WTC11 (cell line): ENCODE results near the gene AQP12A. TPM values are rescaled to one million over a fixed set of nuclear protein-coding genes. Genes with fewer than 3 reads are reported as not detected.

Experiments
- ATAC-seq: fragments of 200-7000 bp; cut with Tn5 transposase; 2 replicates; pipeline ENCODE4 v1.10.0; 2021; ENCODE audit warnings: mild to moderate bottlenecking, moderate library complexity
- CTCF ChIA-PET: fragments of 300-600 bp; sonication (Branson Sonifier 250); formaldehyde crosslinking; loops from one replicate; lab custom pipeline; 2021; ENCODE audit warnings: antibody characterized with exemption; lab: Charles Lee
- POLR2A ChIA-PET: fragments of 350-600 bp; sonication (Branson Sonifier 250); formaldehyde crosslinking; loops from one replicate; lab custom pipeline; 2021; ENCODE audit warnings: antibody characterized with exemption; lab: Charles Lee
- DNase-seq: peaks from one replicate; pipeline ENCODE4 v3.0.0; 2021; ENCODE audit warnings: low spot score
- H3K27ac Mint-ChIP-seq: 2 replicates; pipeline ENCODE4 v1.8.0; 2021; ENCODE audit warnings: mixed read lengths
- H3K27me3 Mint-ChIP-seq: 2 replicates; pipeline ENCODE4 v1.8.0; 2021; ENCODE audit warnings: low read depth, mild to moderate bottlenecking, moderate library complexity, mixed read lengths
- H3K36me3 Mint-ChIP-seq: 2 replicates; pipeline ENCODE4 v1.8.0; 2021; ENCODE audit warnings: mixed read lengths
- H3K4me1 Mint-ChIP-seq: 2 replicates; pipeline ENCODE4 v1.8.0; 2022; ENCODE audit warnings: mixed read lengths
- H3K4me3 Mint-ChIP-seq: 2 replicates; pipeline ENCODE4 v1.8.0; 2021; ENCODE audit warnings: mild to moderate bottlenecking, moderate library complexity, mixed read lengths
- H3K9me3 Mint-ChIP-seq: 2 replicates; pipeline ENCODE4 v1.8.0; 2021; ENCODE audit warnings: mixed read lengths
- ATF3 ChIP-seq: sonication (generic); formaldehyde crosslinking; conservative IDR thresholded peaks from 2 replicates; pipeline ENCODE4 v1.8.1; 2022; ENCODE audit warnings: mild to moderate bottlenecking, missing genetic modification reagents
- ATF6 ChIP-seq: sonication (generic); formaldehyde crosslinking; IDR thresholded peaks from 2 replicates; pipeline ENCODE4 v1.8.1; 2023; ENCODE audit warnings: mild to moderate bottlenecking, missing genetic modification reagents
- CREB1 ChIP-seq: sonication (generic); formaldehyde crosslinking; IDR thresholded peaks from 2 replicates; pipeline ENCODE4 v1.8.0; 2023; ENCODE audit warnings: mild to moderate bottlenecking, missing genetic modification reagents
- ESRRA ChIP-seq: sonication (generic); formaldehyde crosslinking; IDR thresholded peaks from 2 replicates; pipeline ENCODE4 v1.8.1; 2022; ENCODE audit warnings: mild to moderate bottlenecking, missing genetic modification reagents, borderline replicate concordance
- PRDM15 ChIP-seq: sonication (generic); formaldehyde crosslinking; IDR thresholded peaks from 2 replicates; pipeline ENCODE4 v1.8.0; 2022; ENCODE audit warnings: missing genetic modification reagents
- PREB ChIP-seq: sonication (generic); formaldehyde crosslinking; IDR thresholded peaks from 2 replicates; pipeline ENCODE4 v1.8.1; 2022; ENCODE audit warnings: mild to moderate bottlenecking, missing genetic modification reagents, moderate library complexity, borderline replicate concordance
- PRRX2 ChIP-seq: fragments of 250-450 bp; sonication (Bioruptor Pico); IDR thresholded peaks from 2 replicates; pipeline ENCODE4 v1.8.0; 2021; ENCODE audit warnings: mild to moderate bottlenecking
- SMAD3 ChIP-seq: sonication (generic); formaldehyde crosslinking; IDR thresholded peaks from 2 replicates; pipeline ENCODE4 v1.8.0; 2022; ENCODE audit warnings: missing genetic modification reagents, mild to moderate bottlenecking, borderline replicate concordance
- TEAD1 ChIP-seq: sonication (generic); formaldehyde crosslinking; IDR thresholded peaks from 2 replicates; pipeline ENCODE4 v1.8.0; 2022; ENCODE audit warnings: mild to moderate bottlenecking, missing genetic modification reagents
- ZNF423 ChIP-seq: fragments of 250-450 bp; sonication (Bioruptor Pico); IDR thresholded peaks from 2 replicates; pipeline ENCODE4 v2.1.2; 2022; ENCODE audit warnings: mild to moderate bottlenecking, moderate library complexity
- ZNF512 ChIP-seq: sonication (generic); formaldehyde crosslinking; IDR thresholded peaks from 2 replicates; pipeline ENCODE4 v1.8.1; 2022; ENCODE audit warnings: missing genetic modification reagents, borderline replicate concordance
- ZSCAN18 ChIP-seq: fragments of 250-450 bp; sonication (Bioruptor Pico); IDR thresholded peaks from 2 replicates; pipeline ENCODE4 v2.1.2; 2022; ENCODE audit warnings: mild to moderate bottlenecking, moderate library complexity
- total RNA-seq: library from RNA; stranded (reverse); gene quantifications from 3 replicates; pipeline ENCODE4 v1.2.3, GENCODE V29; 2021
- TF ChIP-seq, protein P1 (sequence below): sonication (generic); formaldehyde crosslinking; IDR thresholded peaks from 2 replicates; pipeline ENCODE4 v1.8.0; 2022; ENCODE audit warnings: mild to moderate bottlenecking, missing genetic modification reagents

AQP12A gene
- total RNA-seq, 1 experiment from 2014 or later, result not detected

DNA sequence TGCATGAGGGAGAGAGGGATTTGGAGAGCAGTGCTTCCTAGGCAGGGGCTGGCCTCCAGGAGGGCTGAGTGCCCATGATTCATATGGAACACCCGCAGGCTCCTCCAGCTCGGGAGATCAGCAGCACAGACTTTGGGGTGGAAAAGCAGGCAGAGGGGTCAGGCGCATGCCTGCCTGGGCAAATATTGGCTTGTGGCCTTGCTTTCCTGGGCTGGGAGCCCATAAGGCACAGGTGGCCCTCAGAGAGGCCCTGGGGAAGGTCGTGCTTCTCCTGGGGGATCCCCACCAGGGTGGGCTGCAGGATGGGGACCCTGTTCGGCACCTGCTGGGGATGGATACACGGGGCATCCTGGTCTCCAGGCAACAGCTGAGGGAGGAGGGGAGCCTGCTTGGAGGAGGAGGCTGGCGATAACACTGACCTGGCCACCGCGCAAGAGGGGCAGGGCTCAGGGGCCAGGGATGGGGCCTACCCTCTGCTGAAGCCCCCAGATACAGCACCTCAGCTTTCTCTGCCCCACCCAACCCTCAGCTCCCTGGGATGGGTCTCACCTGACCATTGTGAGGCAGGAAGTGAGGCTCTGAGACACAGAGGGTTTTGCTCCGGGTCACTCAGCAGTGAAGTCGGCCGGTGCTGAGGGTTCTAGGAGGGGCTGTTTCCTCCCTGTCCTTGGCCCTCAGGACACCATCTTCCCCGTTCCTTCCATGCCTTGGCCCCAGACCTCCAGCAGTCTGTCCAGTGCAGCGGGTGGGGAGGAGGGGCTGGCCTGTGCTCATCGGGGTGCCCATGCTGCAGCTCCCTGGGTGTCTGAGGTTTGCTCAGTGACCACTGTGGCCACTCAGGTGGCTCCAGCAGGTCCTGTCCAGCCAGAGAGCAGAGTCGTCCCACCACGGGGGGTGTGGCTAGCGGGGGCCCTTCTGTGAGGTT lies 12.0 kb downstream of the AQP12A start:
- Mint-ChIP-seq H3K4me3 (no peak overlapping the region), H3K4me1 (no peaks in the 10 kb centered on the region), H3K9me3 (no peaks in the 10 kb centered on the region)
- DNase-seq (no peak), ATAC-seq (no peak)
- CTCF ChIA-PET, result interaction anchor here (1.8 to 2.2 kb wide), 2 partner anchors 63 to 99 kb away, joined by 4 to 5 read pairs; no protein-coding TSS in a partner anchor
- TF ChIP-seq, protein P1, sequence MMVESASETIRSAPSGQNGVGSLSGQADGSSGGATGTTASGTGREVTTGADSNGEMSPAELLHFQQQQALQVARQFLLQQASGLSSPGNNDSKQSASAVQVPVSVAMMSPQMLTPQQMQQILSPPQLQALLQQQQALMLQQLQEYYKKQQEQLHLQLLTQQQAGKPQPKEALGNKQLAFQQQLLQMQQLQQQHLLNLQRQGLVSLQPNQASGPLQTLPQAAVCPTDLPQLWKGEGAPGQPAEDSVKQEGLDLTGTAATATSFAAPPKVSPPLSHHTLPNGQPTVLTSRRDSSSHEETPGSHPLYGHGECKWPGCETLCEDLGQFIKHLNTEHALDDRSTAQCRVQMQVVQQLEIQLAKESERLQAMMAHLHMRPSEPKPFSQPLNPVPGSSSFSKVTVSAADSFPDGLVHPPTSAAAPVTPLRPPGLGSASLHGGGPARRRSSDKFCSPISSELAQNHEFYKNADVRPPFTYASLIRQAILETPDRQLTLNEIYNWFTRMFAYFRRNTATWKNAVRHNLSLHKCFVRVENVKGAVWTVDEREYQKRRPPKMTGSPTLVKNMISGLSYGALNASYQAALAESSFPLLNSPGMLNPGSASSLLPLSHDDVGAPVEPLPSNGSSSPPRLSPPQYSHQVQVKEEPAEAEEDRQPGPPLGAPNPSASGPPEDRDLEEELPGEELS (CRISPR knock-in tag), result no peak
- no peak for TF ChIP-seq ZSCAN18 (CRISPR knock-in tag)
- TF ChIP-seq SMAD3 (CRISPR knock-in tag), result no peak
- no peak for TF ChIP-seq CREB1
- TF ChIP-seq PREB (CRISPR knock-in tag), result no peak
- no peak for TF ChIP-seq ESRRA (CRISPR knock-in tag)
- TF ChIP-seq PRDM15 (CRISPR knock-in tag), result no peak
- TF ChIP-seq, all 79 proteins: peak for 0
- H3K27ac Mint-ChIP-seq, result no peak overlapping the region
- POLR2A ChIA-PET, result no interaction called here
- no peaks in the 10 kb centered on the region for H3K36me3 Mint-ChIP-seq
- H3K27me3 Mint-ChIP-seq, result no peaks in the 10 kb centered on the region

DNA sequence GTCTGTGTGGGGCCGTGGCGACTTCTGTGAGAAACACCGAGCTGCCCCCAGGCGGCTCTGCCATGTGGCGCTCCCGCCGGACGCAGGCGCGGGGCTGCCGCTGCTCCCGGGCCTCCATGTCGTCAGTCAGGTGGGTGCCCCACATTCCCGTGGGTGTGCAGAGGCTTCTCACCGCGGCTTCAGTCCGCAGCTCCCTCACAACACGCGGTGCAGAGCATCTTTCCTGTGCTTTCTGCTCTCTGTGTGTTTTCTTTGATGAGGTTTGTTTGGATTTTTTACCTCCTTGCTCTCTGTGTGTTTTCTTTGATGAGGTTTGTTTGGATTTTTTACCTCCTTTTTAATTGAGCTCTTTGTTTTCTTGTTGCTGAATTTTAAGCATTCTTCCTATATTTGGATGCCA lies 13.0 kb downstream of the AQP12A start:
- POLR2A ChIA-PET, result no interaction called here
- H3K27me3 Mint-ChIP-seq, result no peaks in the 10 kb centered on the region
- no peak overlapping the region for H3K27ac Mint-ChIP-seq

More for the DNA sequence above, 13.0 kb downstream of the AQP12A start:
- TF ChIP-seq ZNF512 (CRISPR knock-in tag) (no peak), PRRX2 (CRISPR knock-in tag) (no peak), ATF3 (CRISPR knock-in tag) (no peak), TEAD1 (no peak), ATF6 (CRISPR knock-in tag) (no peak), ZNF423 (CRISPR knock-in tag) (no peak)
- TF ChIP-seq, all 79 proteins: peak for 0
- CTCF ChIA-PET, result interaction anchor here (1.0 to 2.2 kb wide), 4 partner anchors 64 to 210 kb away, joined by 3 to 5 read pairs (median 4); no protein-coding TSS in a partner anchor
- no peak for ATAC-seq
- Mint-ChIP-seq H3K36me3 (no peaks in the 10 kb centered on the region), H3K4me1 (no peaks in the 10 kb centered on the region), H3K4me3 (no peak overlapping the region), H3K9me3 (no peaks in the 10 kb centered on the region)
- DNase-seq, result no peak
